Liver (tissue), 9 donors: ENCODE data around the gene AKNA. TPM values are rescaled to one million over a fixed set of nuclear protein-coding genes. Genes with fewer than 3 reads are reported as not detected.

Experiments used
- DNase-seq: peaks from one replicate; pipeline ENCODE4 v3.0.0-alpha.2; 2017; ENCODE audit warnings: low spot score
- H3K27ac ChIP-seq, 2 donors: one replicate each; pipeline ENCODE4 v1.7.0; 2013; ENCODE audit warnings: inconsistent platforms in 2 of 2, low read length in 2 of 2, control low read depth in 1 of 2, low read depth in 1 of 2, mild to moderate bottlenecking in 1 of 2
- H3K27me3 ChIP-seq, 4 donors: one replicate each; pipeline versions ENCODE4 v1.6.1 to v1.7.0; 2013; ENCODE audit warnings: low read length in 3 of 4, inconsistent platforms in 1 of 4, mild to moderate bottlenecking in 1 of 4, moderate library complexity in 1 of 4; ENCODE audit not compliant: control insufficient read depth in 4 of 4, insufficient read depth in 4 of 4
- H3K36me3 ChIP-seq, 4 donors: one replicate each; pipeline versions ENCODE4 v1.6.1 to v1.7.0; 2013; ENCODE audit warnings: low read length in 3 of 4, mild to moderate bottlenecking in 3 of 4, low read depth in 1 of 4, moderate library complexity in 1 of 4; ENCODE audit not compliant: control insufficient read depth in 4 of 4, insufficient read depth in 3 of 4
- H3K4me1 ChIP-seq, 4 donors: one replicate each; pipeline versions ENCODE4 v1.6.1 to v1.7.0; 2013; ENCODE audit warnings: low read length in 3 of 4, mild to moderate bottlenecking in 3 of 4, moderate library complexity in 1 of 4; ENCODE audit not compliant: control insufficient read depth in 4 of 4, insufficient read depth in 4 of 4
- H3K4me3 ChIP-seq, 3 donors: one replicate each; pipeline versions ENCODE4 v1.6.1 to v1.7.0; 2013; ENCODE audit warnings: low read length in 3 of 3, control low read depth in 1 of 3, low read depth in 1 of 3, mild to moderate bottlenecking in 1 of 3
- H3K9ac ChIP-seq, 2 donors: one replicate each; pipeline ENCODE4 v1.7.0; 2013; ENCODE audit warnings: low read length in 2 of 2, mild to moderate bottlenecking in 2 of 2, moderate library complexity in 2 of 2, control low read depth in 1 of 2, low read depth in 1 of 2
- H3K9me3 ChIP-seq, 4 donors: one replicate each; pipeline versions ENCODE4 v1.6.1 to v1.7.0; 2013; ENCODE audit warnings: low read length in 3 of 4; ENCODE audit not compliant: control insufficient read depth in 4 of 4
- ATF3 ChIP-seq: IDR thresholded peaks from 2 replicates; pipeline ENCODE4 v1.6.1; 2016; ENCODE audit warnings: antibody characterized with exemption
- EGR1 ChIP-seq, 2 donors: IDR thresholded peaks; 2 replicates each; pipeline ENCODE4 v1.6.1; 2016 to 2018; ENCODE audit warnings: antibody characterized with exemption in 2 of 2, low read depth in 2 of 2
- FOXA1 ChIP-seq: IDR thresholded peaks from 2 replicates; pipeline ENCODE4 v1.6.1; 2016; ENCODE audit warnings: antibody characterized with exemption
- FOXA2 ChIP-seq: IDR thresholded peaks from 2 replicates; pipeline ENCODE4 v1.6.1; 2016; ENCODE audit warnings: antibody characterized with exemption
- GABPA ChIP-seq, 2 donors: IDR thresholded peaks in 1 of 2; conservative IDR thresholded peaks in 1 of 2; 2 replicates each; pipeline ENCODE4 v1.6.1; 2016; ENCODE audit warnings: antibody characterized with exemption in 2 of 2, mild to moderate bottlenecking in 1 of 2, moderate library complexity in 1 of 2
- HNF4A ChIP-seq, 2 donors: conservative IDR thresholded peaks; 2 replicates each; pipeline ENCODE4 v1.6.1; 2016; ENCODE audit warnings: antibody characterized with exemption in 2 of 2, mild to moderate bottlenecking in 2 of 2
- HNF4G ChIP-seq: IDR thresholded peaks from 2 replicates; pipeline ENCODE4 v1.6.1; 2016; ENCODE audit warnings: antibody characterized with exemption
- JUND ChIP-seq, 2 donors: IDR thresholded peaks; 2 replicates each; pipeline ENCODE4 v1.6.1; 2016; ENCODE audit warnings: antibody characterized with exemption in 2 of 2
- NR2F2 ChIP-seq: IDR thresholded peaks from 2 replicates; pipeline ENCODE4 v1.6.1; 2016; ENCODE audit warnings: antibody characterized with exemption
- RAD21 ChIP-seq, 2 donors: IDR thresholded peaks; 2 replicates each; pipeline ENCODE4 v1.6.1; 2016; ENCODE audit warnings: antibody characterized with exemption in 2 of 2, mild to moderate bottlenecking in 2 of 2
- REST ChIP-seq: IDR thresholded peaks from 2 replicates; pipeline ENCODE4 v1.6.1; 2016; ENCODE audit warnings: antibody characterized with exemption, mild to moderate bottlenecking
- RXRA ChIP-seq, 2 donors: IDR thresholded peaks; 2 replicates each; pipeline ENCODE4 v1.6.1; 2017 to 2018; ENCODE audit warnings: antibody characterized with exemption in 2 of 2, mild to moderate bottlenecking in 1 of 2
- SP1 ChIP-seq: IDR thresholded peaks from 2 replicates; pipeline ENCODE4 v1.6.1; 2018; ENCODE audit warnings: antibody characterized with exemption, mild to moderate bottlenecking
- TAF1 ChIP-seq: conservative IDR thresholded peaks from 2 replicates; pipeline ENCODE4 v1.6.1; 2016; ENCODE audit warnings: antibody characterized with exemption, mild to moderate bottlenecking
- YY1 ChIP-seq: IDR thresholded peaks from 2 replicates; pipeline ENCODE4 v1.6.1; 2016; ENCODE audit warnings: antibody characterized with exemption, mild to moderate bottlenecking
- WGBS: extraction: QIAGEN DNeasy Blood & Tissue Kit; methylation state at CpG from one replicate; pipeline ENCODE4 v1.1.7; 2013; 5-methylcytosine and 5-hydroxymethylcytosine counted together
- polyA plus RNA-seq, 2 donors: library from polyadenylated mRNA; stranded (reverse) in 1 of 2; unstranded in 1 of 2; fragments of 200-250 nt in 1 of 2; fragments of >200 nt in 1 of 2; fragmentation: Nextera tagmentation in 1 of 2; extraction: Ambion mirVana in 1 of 2; gene quantifications; one replicate each; pipeline versions ENCODE4 v1.2.1 to v1.2.3, GENCODE V29; 2013 to 2015
- total RNA-seq, 2 donors: library from RNA; depleted of rRNA; stranded (reverse); fragments of >200 nt; gene quantifications; one replicate each; pipeline ENCODE4 v1.2.3, GENCODE V29; 2014
- TF ChIP-seq, protein P1 (sequence below): IDR thresholded peaks from 2 replicates; pipeline ENCODE4 v1.6.1; 2016; ENCODE audit warnings: antibody characterized with exemption
- TF ChIP-seq, protein P2 (sequence below): fragments of 150-350 bp; IDR thresholded peaks from 2 replicates; pipeline ENCODE4 v1.5.1; 2017; ENCODE audit warnings: improper control_type of control experiment, low read depth, low read length; ENCODE audit not compliant: missing input control
- TF ChIP-seq, protein P3 (sequence below): IDR thresholded peaks from 2 replicates; pipeline ENCODE4 v1.6.1; 2016; ENCODE audit warnings: antibody characterized with exemption
- donor health status: healthy.
- donor health status: healthy.
- donor health status: healthy.
- donor health status: healthy.
- donor health status: healthy.

Gene AKNA
- total and polyA plus RNA-seq, 4 donors = 4.2 to 31.7 (median 6.9) TPM

DNA sequence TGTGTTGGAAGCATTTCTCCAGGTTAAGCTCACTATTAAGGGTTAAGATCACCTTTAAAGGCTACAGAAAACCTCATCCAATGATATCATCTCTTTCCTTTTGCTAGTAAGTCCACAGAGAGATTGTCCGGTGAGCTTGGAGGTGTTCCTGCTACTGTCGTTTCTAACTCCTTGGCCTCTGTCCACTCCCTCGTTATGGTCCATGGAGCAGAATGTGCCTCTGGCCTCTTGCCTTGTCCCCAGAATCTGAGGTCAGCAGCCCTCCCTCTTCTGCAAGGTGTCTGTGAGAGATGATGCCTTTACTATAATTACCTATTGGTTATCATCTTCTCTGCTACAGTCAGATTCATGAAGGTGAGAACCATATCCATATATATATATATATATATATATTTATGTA is 43.1 kb downstream of the AKNA start:
- no peak for DNase-seq
- no peaks in the 10 kb centered on the region for H3K4me1 ChIP-seq
- H3K27ac ChIP-seq = no peak overlapping the region

DNA sequence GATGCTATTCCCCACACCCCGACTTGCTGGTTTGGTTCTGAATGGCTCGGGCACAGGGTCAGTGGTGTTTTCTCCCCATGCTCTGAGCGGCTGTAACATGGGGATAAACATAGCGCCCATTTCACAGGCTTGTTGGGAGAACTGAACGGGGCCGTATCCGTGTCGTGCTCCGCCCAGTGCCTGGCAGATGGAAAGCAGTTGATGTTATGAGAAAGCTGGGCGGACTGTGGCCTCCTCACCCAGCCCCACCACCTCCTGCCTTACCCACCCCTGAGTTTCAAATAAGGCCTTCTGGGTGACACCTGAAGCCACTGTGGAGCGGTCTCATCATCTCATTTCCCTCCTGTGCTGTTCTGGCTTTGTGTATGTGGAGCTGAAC is 43.6 kb downstream of the AKNA start:
- Histone ChIP-seq H3K36me3 (peaks cover 7 to 89% (median 64%) of the 10 kb centered on the region in 4 donors), H3K4me1 (no peaks in the 10 kb centered on the region), H3K9me3 (no peaks in the 10 kb centered on the region), H3K27ac (no peak overlapping the region), H3K27me3 (no peaks in the 10 kb centered on the region), H3K4me3 (no peak overlapping the region), H3K9ac (no peak overlapping the region)
- no peak for DNase-seq
- 96% methylated on average over 11 of the region's 11 CpGs for WGBS
- TF ChIP-seq ATF3 (no peak), FOXA2 (no peak), YY1 (no peak), FOXA1 (no peak), REST (no peak), SP1 (no peak), EGR1 (IDR thresholded peaks at IDR 0.05; ENCODE audit: low read depth in 2 of 2) (no peak), NR2F2 (no peak), RXRA (IDR thresholded peaks at IDR 0.05) (no peak), GABPA (IDR thresholded peaks at IDR 0.05 in 1 of 2, conservative IDR thresholded peaks at IDR 0.05 in 1 of 2) (no peak), JUND (IDR thresholded peaks at IDR 0.05) (no peak), HNF4G (no peak), TAF1 (no peak), RAD21 (IDR thresholded peaks at IDR 0.05) (no peak), HNF4A (conservative IDR thresholded peaks at IDR 0.05) (no peak)
- TF ChIP-seq, protein P1, sequence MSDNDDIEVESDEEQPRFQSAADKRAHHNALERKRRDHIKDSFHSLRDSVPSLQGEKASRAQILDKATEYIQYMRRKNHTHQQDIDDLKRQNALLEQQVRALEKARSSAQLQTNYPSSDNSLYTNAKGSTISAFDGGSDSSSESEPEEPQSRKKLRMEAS = no peak
- TF ChIP-seq, protein P2, sequence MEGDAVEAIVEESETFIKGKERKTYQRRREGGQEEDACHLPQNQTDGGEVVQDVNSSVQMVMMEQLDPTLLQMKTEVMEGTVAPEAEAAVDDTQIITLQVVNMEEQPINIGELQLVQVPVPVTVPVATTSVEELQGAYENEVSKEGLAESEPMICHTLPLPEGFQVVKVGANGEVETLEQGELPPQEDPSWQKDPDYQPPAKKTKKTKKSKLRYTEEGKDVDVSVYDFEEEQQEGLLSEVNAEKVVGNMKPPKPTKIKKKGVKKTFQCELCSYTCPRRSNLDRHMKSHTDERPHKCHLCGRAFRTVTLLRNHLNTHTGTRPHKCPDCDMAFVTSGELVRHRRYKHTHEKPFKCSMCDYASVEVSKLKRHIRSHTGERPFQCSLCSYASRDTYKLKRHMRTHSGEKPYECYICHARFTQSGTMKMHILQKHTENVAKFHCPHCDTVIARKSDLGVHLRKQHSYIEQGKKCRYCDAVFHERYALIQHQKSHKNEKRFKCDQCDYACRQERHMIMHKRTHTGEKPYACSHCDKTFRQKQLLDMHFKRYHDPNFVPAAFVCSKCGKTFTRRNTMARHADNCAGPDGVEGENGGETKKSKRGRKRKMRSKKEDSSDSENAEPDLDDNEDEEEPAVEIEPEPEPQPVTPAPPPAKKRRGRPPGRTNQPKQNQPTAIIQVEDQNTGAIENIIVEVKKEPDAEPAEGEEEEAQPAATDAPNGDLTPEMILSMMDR = no peak
- TF ChIP-seq, protein P3, sequence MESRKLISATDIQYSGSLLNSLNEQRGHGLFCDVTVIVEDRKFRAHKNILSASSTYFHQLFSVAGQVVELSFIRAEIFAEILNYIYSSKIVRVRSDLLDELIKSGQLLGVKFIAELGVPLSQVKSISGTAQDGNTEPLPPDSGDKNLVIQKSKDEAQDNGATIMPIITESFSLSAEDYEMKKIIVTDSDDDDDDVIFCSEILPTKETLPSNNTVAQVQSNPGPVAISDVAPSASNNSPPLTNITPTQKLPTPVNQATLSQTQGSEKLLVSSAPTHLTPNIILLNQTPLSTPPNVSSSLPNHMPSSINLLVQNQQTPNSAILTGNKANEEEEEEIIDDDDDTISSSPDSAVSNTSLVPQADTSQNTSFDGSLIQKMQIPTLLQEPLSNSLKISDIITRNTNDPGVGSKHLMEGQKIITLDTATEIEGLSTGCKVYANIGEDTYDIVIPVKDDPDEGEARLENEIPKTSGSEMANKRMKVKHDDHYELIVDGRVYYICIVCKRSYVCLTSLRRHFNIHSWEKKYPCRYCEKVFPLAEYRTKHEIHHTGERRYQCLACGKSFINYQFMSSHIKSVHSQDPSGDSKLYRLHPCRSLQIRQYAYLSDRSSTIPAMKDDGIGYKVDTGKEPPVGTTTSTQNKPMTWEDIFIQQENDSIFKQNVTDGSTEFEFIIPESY = no peak

More for the DNA sequence above, 43.1 kb downstream of the AKNA start:
- Histone ChIP-seq H3K36me3 (peaks cover 7 to 90% (median 66%) of the 10 kb centered on the region in 4 donors), H3K9me3 (no peaks in the 10 kb centered on the region), H3K27me3 (no peaks in the 10 kb centered on the region), H3K4me3 (no peak overlapping the region), H3K9ac (no peak overlapping the region)
- no peak for TF ChIP-seq JUND (IDR thresholded peaks at IDR 0.05)
- TF ChIP-seq HNF4G = no peak
- TF ChIP-seq EGR1 (IDR thresholded peaks at IDR 0.05; ENCODE audit: low read depth in 2 of 2) = no peak
- TF ChIP-seq FOXA2 = no peak
- TF ChIP-seq RXRA (IDR thresholded peaks at IDR 0.05) = no peak
- TF ChIP-seq ATF3 = no peak
- TF ChIP-seq YY1 = no peak
- TF ChIP-seq, protein P2 = no peak
- TF ChIP-seq RAD21 (IDR thresholded peaks at IDR 0.05) = no peak
- no peak for TF ChIP-seq NR2F2
- TF ChIP-seq TAF1 = no peak
- 53% methylated on average over 3 of the region's 3 CpGs for WGBS
